Thoracic aorta (tissue), 2 donors: ENCODE results near the gene FIGNL2. TPM values are rescaled to one million over a fixed set of nuclear protein-coding genes. Genes with fewer than 3 reads are reported as not detected.

Experiments
- ATAC-seq: fragments of 150-250 bp; one replicate; pipeline ENCODE4 v1.8.0; 2017; ENCODE audit warnings: low read depth; ENCODE audit not compliant: insufficient number of reproducible peaks, low FRiP score
- DNase-seq: peaks from one replicate; pipeline ENCODE4 v3.0.0-alpha.2; 2020; ENCODE audit warnings: low spot score
- H3K27ac ChIP-seq, 2 donors: fragments of 200-600 bp; sonication (generic); 1 replicate in 1 of 2; 2 replicates in 1 of 2; pipeline ENCODE4 v1.5.1; 2016; ENCODE audit warnings: mild to moderate bottlenecking in 2 of 2, moderate library complexity in 2 of 2
- H3K27me3 ChIP-seq: fragments of 200-600 bp; sonication (generic); replicated peaks from 2 replicates; pipeline ENCODE4 v1.6.0; 2016; ENCODE audit warnings: mild to moderate bottlenecking; ENCODE audit not compliant: insufficient read depth
- H3K36me3 ChIP-seq: fragments of 200-600 bp; sonication (generic); one replicate; pipeline ENCODE4 v1.5.1; 2016
- H3K4me1 ChIP-seq, 2 donors: fragments of 200-600 bp; sonication (generic); 1 replicate in 1 of 2; 2 replicates in 1 of 2; pipeline versions ENCODE4 v1.5.1 to v1.6.0; 2016; ENCODE audit warnings: low read depth in 2 of 2, mild to moderate bottlenecking in 1 of 2; ENCODE audit not compliant: control insufficient read depth in 1 of 2
- H3K4me3 ChIP-seq: fragments of 200-600 bp; sonication (generic); 2 replicates; pipeline ENCODE4 v1.5.1; 2016; ENCODE audit warnings: mild to moderate bottlenecking
- H3K9me3 ChIP-seq: fragments of 200-600 bp; sonication (generic); 2 replicates; pipeline ENCODE4 v1.5.1; 2016
- total RNA-seq, 2 donors: library from RNA; depleted of rRNA; stranded (reverse); fragments of >200 nt; gene quantifications; one replicate each; pipeline versions ENCODE4 v1.1.0 to v1.2.3, GENCODE V29; 2016
- TF ChIP-seq, protein P1 (sequence below): fragments of 200-600 bp; sonication (generic); IDR thresholded peaks from one replicate; pipeline ENCODE4 v1.5.1; 2019; ENCODE audit warnings: antibody characterized with exemption

The FIGNL2 gene
- total RNA-seq, 2 donors from 2014 or later, result 0.28 TPM; not detected in 1

DNA sequence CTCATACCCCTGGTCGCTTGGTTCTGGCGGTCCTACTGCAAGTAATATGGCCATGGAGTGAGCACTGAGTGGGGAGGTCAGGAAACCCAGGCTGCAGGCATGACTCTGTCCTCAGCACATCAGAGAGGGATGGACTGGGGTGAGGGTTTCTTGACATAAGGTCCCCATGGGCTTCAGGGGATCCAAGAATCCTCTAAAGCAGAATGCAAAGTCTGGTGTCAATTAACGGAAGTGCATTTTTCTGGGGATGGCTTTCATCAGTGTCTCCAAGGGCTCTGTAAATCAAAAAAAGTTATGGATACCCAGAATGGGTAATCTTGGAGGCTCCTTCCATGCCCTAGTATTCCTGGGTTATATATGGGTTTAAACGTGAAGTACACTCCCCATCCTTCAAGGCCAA is 3.7 kb downstream of the FIGNL2 start:
- TF ChIP-seq, protein P1, sequence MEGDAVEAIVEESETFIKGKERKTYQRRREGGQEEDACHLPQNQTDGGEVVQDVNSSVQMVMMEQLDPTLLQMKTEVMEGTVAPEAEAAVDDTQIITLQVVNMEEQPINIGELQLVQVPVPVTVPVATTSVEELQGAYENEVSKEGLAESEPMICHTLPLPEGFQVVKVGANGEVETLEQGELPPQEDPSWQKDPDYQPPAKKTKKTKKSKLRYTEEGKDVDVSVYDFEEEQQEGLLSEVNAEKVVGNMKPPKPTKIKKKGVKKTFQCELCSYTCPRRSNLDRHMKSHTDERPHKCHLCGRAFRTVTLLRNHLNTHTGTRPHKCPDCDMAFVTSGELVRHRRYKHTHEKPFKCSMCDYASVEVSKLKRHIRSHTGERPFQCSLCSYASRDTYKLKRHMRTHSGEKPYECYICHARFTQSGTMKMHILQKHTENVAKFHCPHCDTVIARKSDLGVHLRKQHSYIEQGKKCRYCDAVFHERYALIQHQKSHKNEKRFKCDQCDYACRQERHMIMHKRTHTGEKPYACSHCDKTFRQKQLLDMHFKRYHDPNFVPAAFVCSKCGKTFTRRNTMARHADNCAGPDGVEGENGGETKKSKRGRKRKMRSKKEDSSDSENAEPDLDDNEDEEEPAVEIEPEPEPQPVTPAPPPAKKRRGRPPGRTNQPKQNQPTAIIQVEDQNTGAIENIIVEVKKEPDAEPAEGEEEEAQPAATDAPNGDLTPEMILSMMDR, result no peak
- H3K36me3 ChIP-seq, result no peaks in the 10 kb centered on the region
- H3K4me3 ChIP-seq, result no peak overlapping the region
- DNase-seq (no peak), ATAC-seq (no peak)
- H3K4me1 ChIP-seq, result peaks cover 10 to 22% of the 10 kb centered on the region in 2 donors
- no peaks in the 10 kb centered on the region for H3K9me3 ChIP-seq
- no peak overlapping the region for H3K27ac ChIP-seq
- no peaks in the 10 kb centered on the region for H3K27me3 ChIP-seq

DNA sequence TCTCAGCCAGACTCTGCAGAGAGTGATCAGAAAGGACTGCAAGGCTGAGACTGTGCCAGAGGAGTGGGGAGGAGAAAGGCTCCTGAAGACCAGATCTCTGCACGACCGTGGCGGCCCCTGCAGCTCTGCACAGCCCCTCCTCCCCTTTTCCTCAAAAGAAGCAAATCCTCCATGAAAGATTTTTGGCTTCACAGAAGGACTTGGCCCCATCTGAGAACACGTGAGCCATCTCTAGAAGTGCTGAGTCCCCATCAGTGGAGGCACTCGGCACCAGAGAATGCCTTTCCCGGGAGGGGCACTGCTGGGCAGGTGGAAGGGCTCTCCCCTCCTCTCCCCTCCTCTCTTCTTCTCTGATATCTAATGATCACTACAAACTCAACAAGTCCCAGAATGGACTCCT is 6.8 kb downstream of the FIGNL2 start:
- no peak for ATAC-seq
- H3K27me3 ChIP-seq, result no peaks in the 10 kb centered on the region
- H3K9me3 ChIP-seq, result no peaks in the 10 kb centered on the region
- no peak overlapping the region for H3K27ac ChIP-seq
- no peaks in the 10 kb centered on the region for H3K36me3 ChIP-seq
- H3K4me3 ChIP-seq, result no peak overlapping the region
- TF ChIP-seq, protein P1, result no peak
- no peak for DNase-seq
- H3K4me1 ChIP-seq, result peaks cover 0 to 4% of the 10 kb centered on the region in 2 donors

DNA sequence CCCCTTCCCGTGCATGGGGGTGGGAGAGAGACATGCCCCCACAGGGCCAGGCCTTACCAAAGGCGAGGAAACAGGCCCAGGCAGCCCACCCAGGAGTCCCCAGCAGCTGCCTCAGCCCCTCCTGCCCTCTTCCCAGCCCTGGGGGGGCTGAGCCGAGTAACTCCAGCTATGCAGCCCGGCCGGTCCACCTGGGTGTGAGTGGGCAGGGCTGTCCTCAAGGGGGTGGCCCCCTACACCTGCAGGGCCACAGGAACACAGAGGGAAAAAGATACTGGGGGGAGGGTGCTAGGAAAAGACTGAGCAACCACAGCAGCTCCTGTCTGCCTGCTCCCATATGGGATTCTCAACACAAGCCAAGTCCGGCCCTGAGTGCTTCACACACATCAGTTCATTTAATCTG is 7.6 kb downstream of the FIGNL2 start:
- H3K4me3 ChIP-seq, result no peak overlapping the region
- no peaks in the 10 kb centered on the region for H3K36me3 ChIP-seq
- ATAC-seq (no peak), DNase-seq (no peak)
- H3K27me3 ChIP-seq, result no peaks in the 10 kb centered on the region
- H3K27ac ChIP-seq, result no peak overlapping the region
- TF ChIP-seq, protein P1, result no peak
- no peaks in the 10 kb centered on the region for H3K4me1 ChIP-seq
- H3K9me3 ChIP-seq, result no peaks in the 10 kb centered on the region

DNA sequence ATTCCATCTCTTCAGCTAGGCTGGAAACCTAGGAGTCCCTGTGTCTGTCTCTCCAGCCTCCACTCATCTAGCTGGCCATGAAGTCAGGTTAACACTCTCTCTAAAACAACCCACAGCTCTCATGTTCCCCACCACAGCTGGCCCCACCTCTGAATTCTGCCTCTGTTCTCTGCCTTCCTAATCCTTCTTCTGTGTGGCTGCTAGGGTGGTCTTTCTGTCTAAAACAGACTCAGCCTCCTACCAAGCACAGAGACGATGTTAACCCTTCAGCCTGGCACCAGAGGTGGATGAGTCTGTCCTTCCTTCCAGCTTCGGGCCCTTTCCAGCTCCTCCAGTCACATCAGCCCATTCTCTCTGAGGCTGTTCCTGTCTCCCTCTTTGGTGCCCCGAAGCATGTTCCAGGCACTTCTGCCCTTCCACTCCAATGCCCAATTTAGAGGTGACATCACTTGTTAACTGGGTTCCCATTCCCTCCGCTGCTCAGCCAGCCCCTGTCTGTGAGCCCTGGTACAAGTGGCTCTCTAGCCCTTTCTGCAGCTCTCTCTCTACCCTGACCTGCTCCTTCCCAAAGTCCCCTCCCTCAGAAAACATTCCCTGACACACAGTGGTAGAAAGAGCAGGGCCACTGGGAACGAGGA is 9.1 kb downstream of the FIGNL2 start:
- Histone ChIP-seq H3K9me3 (no peaks in the 10 kb centered on the region), H3K27me3 (no peaks in the 10 kb centered on the region), H3K27ac (no peak overlapping the region), H3K4me1 (no peaks in the 10 kb centered on the region), H3K4me3 (no peak overlapping the region), H3K36me3 (no peaks in the 10 kb centered on the region)
- DNase-seq (no peak), ATAC-seq (no peak)
- TF ChIP-seq, protein P1, result no peak

DNA sequence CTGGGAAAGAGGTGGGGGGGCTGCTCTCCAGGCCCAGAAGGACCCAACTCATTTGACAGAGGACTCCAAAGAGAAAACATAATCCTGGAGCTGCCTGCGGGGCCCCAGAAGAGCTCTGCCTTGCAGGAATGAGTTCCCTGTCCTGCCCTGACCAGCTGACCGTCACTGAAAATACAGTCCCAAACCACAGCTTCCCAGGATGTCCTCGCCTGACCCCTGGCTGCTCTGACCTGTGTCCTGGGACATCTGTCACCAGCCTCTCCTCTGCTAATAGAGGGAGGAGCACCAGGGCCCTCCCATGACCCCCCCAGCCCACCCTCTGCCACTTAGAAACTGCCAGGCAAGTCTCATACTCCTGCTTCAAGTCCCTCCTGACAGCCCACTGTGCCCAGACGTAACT is 9.8 kb downstream of the FIGNL2 start:
- H3K27me3 ChIP-seq, result no peaks in the 10 kb centered on the region
- H3K9me3 ChIP-seq, result no peaks in the 10 kb centered on the region
- TF ChIP-seq, protein P1, result no peak
- DNase-seq, result no peak
- H3K27ac ChIP-seq, result no peak overlapping the region
- no peaks in the 10 kb centered on the region for H3K4me1 ChIP-seq
- H3K4me3 ChIP-seq, result no peak overlapping the region
- H3K36me3 ChIP-seq, result no peaks in the 10 kb centered on the region
- ATAC-seq, result no peak
